ENCODE data around the gene GOLGA6L10.
"Not testable (repeated sequence)": the region's sequence is repeated elsewhere in the genome, so short reads cannot be mapped to it uniquely, and the experiment has no call there.

GOLGA6L10 gene

DNA sequence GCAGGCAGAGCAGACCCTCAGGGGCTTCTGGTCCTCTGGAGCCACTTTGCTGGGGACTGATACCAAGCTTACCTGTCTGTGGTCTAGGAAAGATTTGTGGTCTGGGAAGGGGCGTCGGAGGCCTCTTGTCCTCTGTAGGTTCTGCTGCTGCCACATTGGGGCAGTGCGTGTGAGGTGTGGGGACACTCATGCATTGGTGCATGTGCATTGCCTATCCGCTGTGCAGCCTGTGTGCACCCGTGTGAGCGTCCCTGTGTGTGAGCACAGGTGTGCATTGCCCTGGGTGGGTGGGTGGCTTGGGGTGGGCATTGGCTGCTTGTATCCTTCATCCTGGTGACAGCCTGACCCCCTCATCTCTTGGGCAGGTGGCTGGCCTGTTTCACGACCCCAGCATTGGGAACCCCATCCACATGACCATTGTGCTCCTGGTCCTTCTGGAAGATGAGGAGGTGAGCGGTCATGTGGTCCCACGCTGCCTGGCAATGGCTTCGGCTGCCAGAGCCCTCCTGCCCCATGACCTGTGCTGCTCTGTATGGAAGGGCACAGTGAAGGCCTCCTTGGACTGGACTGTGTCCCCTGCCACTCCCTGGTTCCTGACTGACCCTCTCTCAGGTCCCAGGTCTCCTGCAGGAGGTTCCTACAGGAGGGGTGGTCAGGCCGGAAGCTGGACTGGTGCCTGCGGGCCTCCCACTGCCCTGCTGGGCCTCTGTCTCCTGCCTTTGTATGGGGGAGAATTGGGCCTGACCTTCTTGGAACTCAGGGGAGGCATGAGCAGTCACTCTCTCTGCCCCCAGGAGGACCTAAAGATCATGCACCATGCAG lies 45.1 kb downstream of the GOLGA6L10 start:
- no peaks in the 10 kb centered on the region for H3K9me3 ChIP-seq (ENCODE audit: control insufficient read depth, insufficient read depth, low read length)
- no peaks in the 10 kb centered on the region for H3K36me3 ChIP-seq (ENCODE audit: insufficient read depth, low read length)
- H3K4me1 ChIP-seq (ENCODE audit: insufficient read depth, low read length), result no peaks in the 10 kb centered on the region
- no peak overlapping the region for H3K9ac ChIP-seq (ENCODE audit: low read depth, low read length)

DNA sequence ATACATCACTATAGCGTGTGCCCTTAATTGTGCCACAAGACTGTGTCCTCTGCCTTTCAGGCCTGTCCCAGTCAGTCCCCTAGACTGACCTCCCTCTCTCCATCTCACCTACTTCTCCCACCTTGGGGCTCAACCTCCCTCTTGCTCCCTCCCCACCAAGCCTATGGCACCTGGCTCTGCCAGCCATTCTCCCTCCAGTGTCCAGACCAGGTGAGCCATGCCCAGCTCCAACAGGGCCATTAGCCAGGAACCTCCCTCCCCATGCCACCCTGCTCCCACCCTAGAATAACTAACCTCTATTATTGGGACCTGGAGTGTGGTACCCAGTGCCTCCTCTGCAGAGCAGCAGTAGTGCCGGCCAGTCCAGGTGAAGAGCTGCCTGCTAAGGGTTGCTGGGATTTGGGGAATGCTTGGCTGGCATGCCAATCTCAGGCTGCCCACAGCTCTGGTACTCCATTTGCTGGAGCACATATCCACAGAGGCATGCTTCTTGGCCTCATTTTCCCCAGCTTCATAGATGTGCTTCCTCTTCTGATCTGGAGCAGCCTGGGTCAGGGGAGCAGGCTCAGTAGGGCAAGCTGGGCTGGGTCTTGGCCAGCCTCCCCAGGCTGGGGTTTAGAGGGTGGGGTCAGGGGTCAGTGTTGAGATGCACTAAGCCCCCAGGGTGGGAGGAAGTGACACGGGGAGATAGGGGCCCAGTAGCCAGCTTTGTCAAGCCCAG lies 47.8 kb downstream of the GOLGA6L10 start:
- no peaks in the 10 kb centered on the region for H3K9me3 ChIP-seq (ENCODE audit: control insufficient read depth, insufficient read depth, low read length)
- no peaks in the 10 kb centered on the region for H3K4me1 ChIP-seq (ENCODE audit: insufficient read depth, low read length)
- no peaks in the 10 kb centered on the region for H3K36me3 ChIP-seq (ENCODE audit: insufficient read depth, low read length)
- H3K9ac ChIP-seq (ENCODE audit: low read depth, low read length), result no peak overlapping the region

DNA sequence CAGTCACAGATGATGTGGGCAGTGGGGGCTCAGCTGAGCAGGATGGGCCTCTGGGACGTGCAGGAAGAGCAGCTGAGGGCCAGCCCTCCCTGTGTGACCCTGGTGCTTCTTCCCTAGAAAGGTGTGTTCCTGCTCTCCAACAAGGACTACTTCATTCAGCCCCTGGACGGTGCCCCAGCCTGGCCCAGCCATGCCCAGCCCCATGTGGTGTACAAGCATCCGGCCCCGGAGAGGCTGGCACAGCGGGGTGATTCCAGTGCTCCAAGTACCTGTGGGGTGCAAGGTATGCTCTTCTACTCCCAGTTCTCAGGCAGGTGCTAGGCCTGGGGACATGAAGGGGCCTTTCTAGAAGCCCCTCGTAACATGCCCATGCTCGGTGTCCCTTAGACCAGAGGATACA lies 48.4 kb downstream of the GOLGA6L10 start:
- H3K4me1 ChIP-seq (ENCODE audit: insufficient read depth, low read length), result no peaks in the 10 kb centered on the region
- H3K36me3 ChIP-seq (ENCODE audit: insufficient read depth, low read length), result no peaks in the 10 kb centered on the region

DNA sequence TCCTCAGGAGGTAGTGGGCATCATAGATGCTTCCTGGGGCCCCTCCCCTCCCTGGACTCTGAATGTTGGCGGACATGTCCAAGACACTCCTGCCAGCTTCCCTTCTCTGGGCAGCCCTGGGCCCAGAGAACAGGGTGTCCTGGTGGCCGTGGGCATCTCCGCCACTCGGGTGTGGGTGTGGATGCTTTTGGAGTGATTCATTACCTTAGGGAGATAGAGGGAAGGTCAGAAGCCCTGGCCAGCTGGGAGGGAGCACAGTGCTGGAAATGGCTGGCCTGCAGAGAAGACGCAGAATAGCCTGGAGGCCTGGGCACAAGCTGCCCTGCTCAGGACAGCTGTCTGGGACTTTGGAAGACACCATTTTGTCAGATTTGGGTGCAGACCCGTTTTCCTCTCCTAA lies 48.9 kb downstream of the GOLGA6L10 start:
- H3K9me3 ChIP-seq (ENCODE audit: control insufficient read depth, insufficient read depth, low read length); H3K36me3 ChIP-seq (ENCODE audit: insufficient read depth, low read length); H3K4me1 ChIP-seq (ENCODE audit: insufficient read depth, low read length); H3K9ac ChIP-seq (ENCODE audit: low read depth, low read length): not testable (repeated sequence)

More for the DNA sequence above, 48.4 kb downstream of the GOLGA6L10 start:
- H3K9me3 ChIP-seq (ENCODE audit: control insufficient read depth, insufficient read depth, low read length), result no peaks in the 10 kb centered on the region
- H3K9ac ChIP-seq (ENCODE audit: low read depth, low read length), result no peak overlapping the region

DNA sequence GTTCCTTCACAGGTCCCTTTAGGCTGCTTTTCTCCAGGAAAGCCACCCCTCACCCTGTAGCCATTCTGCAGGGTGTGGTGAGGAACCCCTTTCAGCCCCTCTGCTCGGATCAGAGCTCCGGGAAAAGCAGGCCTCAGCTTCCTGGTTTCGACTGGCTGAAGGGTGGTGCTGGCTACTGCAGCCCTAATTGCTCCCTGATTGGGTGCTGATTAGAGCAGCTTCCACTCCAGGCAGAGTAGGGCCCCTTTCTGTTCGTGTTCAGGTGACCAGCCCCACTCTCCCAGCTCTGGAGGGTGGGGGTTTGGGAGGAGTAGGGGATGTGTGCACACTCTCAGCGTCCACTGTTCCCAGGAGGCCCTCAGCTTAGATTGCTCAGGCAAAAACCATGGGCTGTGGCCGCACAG lies 49.8 kb downstream of the GOLGA6L10 start:
- H3K9ac ChIP-seq (ENCODE audit: low read depth, low read length); H3K36me3 ChIP-seq (ENCODE audit: insufficient read depth, low read length); H3K4me1 ChIP-seq (ENCODE audit: insufficient read depth, low read length); H3K9me3 ChIP-seq (ENCODE audit: control insufficient read depth, insufficient read depth, low read length): not testable (repeated sequence)

DNA sequence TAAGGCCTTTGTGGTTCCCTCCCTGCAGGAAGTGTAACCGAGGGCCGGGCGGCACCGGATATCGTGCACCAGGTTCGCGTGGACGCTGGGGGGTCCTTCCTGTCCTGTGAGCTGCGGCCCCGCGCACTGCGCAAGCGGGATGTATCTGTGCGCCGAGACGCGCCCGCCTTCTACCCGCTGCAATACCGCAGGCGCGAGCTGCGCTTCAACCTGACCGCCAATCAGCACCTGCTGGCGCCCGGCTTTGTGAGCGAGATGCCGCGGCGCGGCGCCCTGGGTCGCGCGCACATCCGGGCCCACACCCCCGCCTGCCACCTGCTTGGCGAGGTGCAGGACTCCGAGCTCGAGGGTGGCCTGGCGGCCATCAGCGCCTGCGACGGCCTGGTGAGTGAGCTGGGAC lies 50.8 kb downstream of the GOLGA6L10 start:
- no peak overlapping the region for H3K9ac ChIP-seq (ENCODE audit: low read depth, low read length)
- H3K9me3 ChIP-seq (ENCODE audit: control insufficient read depth, insufficient read depth, low read length), result no peaks in the 10 kb centered on the region
- no peaks in the 10 kb centered on the region for H3K4me1 ChIP-seq (ENCODE audit: insufficient read depth, low read length)
- no peaks in the 10 kb centered on the region for H3K36me3 ChIP-seq (ENCODE audit: insufficient read depth, low read length)

DNA sequence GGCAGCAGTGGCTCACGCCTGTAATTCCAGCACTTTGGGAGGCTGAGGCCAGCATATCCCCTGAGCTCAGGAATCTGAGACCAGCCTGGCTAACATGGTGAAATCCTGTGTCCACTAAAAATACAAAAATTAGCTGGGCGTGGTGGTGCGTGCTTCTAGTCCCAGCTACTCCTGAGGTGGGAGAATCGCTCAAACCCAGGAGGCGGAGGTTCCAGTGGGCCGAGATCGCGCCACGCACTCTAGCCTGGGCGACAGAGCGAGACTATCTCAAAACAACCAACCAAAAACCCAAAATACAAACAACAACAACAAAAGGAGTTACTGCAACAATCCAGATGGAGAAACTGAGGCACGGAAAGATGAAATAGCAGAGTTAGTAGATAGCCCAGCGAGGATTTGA lies 51.2 kb downstream of the GOLGA6L10 start:
- no peak overlapping the region for H3K9ac ChIP-seq (ENCODE audit: low read depth, low read length)
- no peaks in the 10 kb centered on the region for H3K36me3 ChIP-seq (ENCODE audit: insufficient read depth, low read length)
- H3K9me3 ChIP-seq (ENCODE audit: control insufficient read depth, insufficient read depth, low read length), result no peaks in the 10 kb centered on the region
- no peaks in the 10 kb centered on the region for H3K4me1 ChIP-seq (ENCODE audit: insufficient read depth, low read length)

DNA sequence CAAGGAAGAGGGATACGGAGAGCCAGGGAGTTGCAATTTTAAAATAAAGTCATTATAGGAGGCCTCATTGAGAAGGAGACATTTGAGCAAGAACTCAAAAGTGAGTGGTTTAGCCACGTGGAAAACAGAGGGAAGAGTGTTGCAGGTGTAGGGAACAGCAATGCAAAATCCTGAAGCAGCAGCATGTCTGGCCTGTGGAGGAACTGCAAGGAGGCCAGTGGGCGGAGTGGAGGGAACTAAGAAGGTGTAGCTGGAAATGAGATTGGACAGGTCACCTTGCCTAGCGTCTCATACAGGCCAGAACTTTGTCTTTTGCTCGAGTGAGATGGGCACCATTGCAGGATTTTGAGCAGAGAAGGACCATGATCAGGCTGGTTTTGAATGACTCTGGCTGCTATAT lies 51.7 kb downstream of the GOLGA6L10 start:
- Histone ChIP-seq H3K9ac (ENCODE audit: low read depth, low read length) (no peak overlapping the region), H3K36me3 (ENCODE audit: insufficient read depth, low read length) (no peaks in the 10 kb centered on the region), H3K9me3 (ENCODE audit: control insufficient read depth, insufficient read depth, low read length) (no peaks in the 10 kb centered on the region), H3K4me1 (ENCODE audit: insufficient read depth, low read length) (no peaks in the 10 kb centered on the region)

DNA sequence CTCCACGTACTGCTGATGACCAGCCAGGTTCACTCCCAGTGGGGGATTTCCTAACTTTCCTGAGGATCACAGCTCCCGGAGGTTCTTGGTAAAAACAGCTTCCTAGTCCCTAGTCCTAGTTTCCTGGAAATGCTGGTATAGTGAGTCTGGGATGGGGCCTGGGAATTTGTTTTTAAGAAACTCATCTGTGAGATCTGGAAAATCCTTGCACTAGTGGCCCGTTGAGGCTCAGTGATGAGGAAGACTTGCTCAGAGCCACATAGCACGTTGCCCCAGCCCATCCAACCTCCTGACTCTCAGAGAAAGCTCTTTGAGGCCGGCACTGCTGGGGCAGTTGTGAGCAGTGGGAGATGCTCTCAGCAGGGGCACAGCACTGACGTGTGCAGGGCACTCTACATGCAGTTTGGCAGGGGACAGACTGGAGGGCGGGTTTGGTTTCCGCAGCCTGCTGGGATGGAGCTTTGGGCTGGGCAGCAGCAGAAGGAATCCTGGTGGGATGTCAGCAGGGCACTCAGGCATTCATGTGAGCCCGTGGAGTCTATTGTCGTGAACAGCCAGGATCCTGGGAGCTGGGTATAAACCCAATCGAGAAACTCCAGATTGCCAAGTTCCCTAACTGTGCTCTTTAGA lies 55.1 kb downstream of the GOLGA6L10 start:
- H3K9me3 ChIP-seq (ENCODE audit: control insufficient read depth, insufficient read depth, low read length), result no peaks in the 10 kb centered on the region; the same call in 1 of the 2 replicates
- H3K9ac ChIP-seq (ENCODE audit: low read depth, low read length), result no peak overlapping the region
- no peaks in the 10 kb centered on the region for H3K36me3 ChIP-seq (ENCODE audit: insufficient read depth, low read length)
- no peaks in the 10 kb centered on the region for H3K4me1 ChIP-seq (ENCODE audit: insufficient read depth, low read length)

DNA sequence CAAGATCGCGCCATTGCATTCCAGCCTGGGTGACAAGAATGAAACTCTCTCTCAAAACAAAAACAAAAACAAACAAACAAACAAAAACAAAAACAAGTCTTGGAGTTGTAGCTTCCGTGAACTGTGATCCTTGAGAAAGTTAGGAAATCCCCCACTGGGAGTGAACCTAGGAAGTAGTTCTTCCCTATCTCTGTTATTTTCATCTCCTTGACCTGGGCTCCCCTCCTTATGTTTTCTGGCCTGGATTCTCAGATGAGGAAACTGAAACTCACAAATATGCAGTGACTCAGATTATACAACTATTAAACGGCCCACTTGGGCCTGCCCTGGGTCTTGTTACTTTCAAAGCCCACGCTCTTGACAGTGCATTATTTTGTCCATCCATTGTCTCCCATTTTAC lies 57.0 kb downstream of the GOLGA6L10 start:
- Histone ChIP-seq H3K4me1 (ENCODE audit: insufficient read depth, low read length) (no peaks in the 10 kb centered on the region), H3K9me3 (ENCODE audit: control insufficient read depth, insufficient read depth, low read length) (no peaks in the 10 kb centered on the region; the same call in 1 of the 2 replicates), H3K9ac (ENCODE audit: low read depth, low read length) (no peak overlapping the region), H3K36me3 (ENCODE audit: insufficient read depth, low read length) (no peaks in the 10 kb centered on the region)
